HG03108 (cell line): ENCODE results near the gene CC2D2A.
"Not testable (repeated sequence)": the region's sequence is repeated elsewhere in the genome, so short reads cannot be mapped to it uniquely, and the experiment has no call there.

ENCODE experiments used
- ATAC-seq: cut with Tn5 transposase; IDR thresholded peaks from one replicate; pipeline ENCODE4 v1.9.1; 2021; ENCODE audit warnings: moderate library complexity; ENCODE audit not compliant: unreplicated experiment

The CC2D2A gene

GRCh38 chr4:15556511-15557092, 86.9 kb downstream of the CC2D2A start:
- ATAC-seq = no peak

DNA sequence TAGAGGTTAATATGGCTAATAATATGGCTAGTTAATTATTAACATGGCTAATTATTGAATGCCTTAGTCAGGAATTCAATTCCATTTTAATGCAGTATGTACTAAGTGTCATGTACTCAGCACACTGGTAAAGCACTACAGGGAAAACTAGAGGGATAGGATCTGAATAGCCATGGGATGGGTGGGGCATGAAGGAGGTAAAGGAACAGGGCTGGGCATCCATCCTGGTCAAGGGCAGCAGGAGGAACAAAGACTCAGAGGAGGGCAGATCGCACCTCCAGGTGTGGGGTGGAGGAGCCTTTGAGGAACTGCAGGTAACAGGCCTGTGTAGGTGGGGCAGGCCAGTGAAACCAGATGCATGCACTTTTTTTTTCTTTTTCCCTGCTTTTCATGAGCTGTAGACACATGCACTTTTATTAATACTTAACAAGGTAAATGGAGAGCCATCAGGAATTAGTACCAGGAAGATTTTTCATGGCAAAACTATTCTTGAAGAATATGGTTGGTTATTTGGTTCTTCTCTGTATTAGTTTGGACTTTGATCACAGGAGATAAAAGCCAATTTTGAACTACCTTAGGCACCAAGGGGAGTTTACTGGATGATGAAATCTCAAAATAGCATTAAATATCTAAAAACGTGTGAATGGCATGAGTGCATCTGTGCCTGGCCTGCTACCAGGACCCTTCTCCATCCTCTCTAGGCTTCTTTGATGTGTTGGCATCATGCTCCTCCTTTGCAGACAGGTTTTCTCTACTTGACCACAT, 88.3 kb downstream of the CC2D2A start:
- ATAC-seq = no peak

- no peak for ATAC-seq
These were observed 88.9 kb downstream of the CC2D2A start for GRCh38 chr4:15558561-15558960.

GRCh38 chr4:15562114-15562513, 92.4 kb downstream of the CC2D2A start:
- no peak for ATAC-seq

DNA sequence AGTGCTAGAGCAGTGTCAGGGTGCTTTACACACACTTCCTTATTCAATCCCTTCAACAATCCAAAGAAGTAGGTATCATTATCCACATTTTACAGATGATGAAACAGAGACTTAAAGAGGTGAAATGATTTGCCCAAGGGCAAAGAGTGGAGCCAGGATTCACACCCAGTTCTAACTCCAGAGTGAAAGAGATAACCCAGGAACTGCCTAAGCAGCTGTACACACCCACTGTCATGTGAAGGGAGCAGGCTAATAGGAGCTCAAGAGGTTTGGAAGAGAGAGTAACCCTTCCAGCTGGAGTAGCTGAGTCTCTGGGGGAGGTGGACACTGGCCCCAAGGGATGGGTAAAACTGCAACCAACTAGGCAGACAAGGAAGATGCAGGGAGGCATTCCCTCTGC, 92.9 kb downstream of the CC2D2A start:
- no peak for ATAC-seq

DNA sequence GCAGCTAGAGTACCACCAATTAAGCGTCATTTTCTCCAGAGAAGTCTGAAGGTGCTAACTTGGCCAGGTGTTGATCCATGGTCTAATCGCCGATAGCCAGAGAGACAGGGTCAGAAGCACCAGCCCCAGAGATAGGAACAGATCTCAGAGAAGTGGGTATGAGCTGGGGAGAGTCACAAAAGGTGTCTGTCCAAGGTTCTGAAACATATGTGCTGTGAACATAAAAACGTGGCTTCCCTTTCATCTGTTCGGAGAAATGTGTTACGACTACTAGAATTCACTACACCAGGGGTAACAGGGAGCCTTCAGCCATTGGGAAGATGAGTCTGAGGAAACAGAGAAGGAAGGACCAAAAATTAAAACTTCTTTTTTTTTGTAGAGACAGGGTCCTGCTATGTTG, 94.2 kb downstream of the CC2D2A start:
- ATAC-seq = no peak

DNA sequence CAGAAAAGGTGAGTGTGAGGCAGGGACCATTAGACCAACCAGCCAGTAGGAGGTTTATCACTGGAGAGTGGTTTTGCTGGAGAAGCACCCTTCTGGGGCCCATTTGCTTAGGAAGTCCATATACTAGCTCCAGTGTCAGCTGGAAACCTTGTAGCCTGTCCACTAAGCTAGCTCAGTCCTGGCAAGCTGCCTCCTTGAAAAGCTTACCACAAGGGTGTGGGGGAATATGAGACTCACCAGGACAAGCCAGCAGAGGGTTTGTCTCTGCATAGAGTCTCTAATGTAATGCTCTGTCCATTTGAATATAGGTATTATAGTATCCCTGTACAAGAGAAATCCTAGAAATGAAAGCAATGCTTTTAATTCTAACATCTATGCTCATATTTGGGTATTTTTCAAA, 99.1 kb downstream of the CC2D2A start:
- ATAC-seq = no peak

- ATAC-seq = no peak
These were observed 100.1 kb downstream of the CC2D2A start for GRCh38 chr4:15569746-15570145.

GRCh38 chr4:15575966-15576365, 106.3 kb downstream of the CC2D2A start:
- no peak for ATAC-seq

- no peak for ATAC-seq
These were observed 107.8 kb downstream of the CC2D2A start for GRCh38 chr4:15577508-15577907.

GRCh38 chr4:15584785-15585184, 115.1 kb downstream of the CC2D2A start:
- no peak for ATAC-seq

GRCh38 chr4:15585331-15585730, 115.6 kb downstream of the CC2D2A start:
- ATAC-seq = no peak

DNA sequence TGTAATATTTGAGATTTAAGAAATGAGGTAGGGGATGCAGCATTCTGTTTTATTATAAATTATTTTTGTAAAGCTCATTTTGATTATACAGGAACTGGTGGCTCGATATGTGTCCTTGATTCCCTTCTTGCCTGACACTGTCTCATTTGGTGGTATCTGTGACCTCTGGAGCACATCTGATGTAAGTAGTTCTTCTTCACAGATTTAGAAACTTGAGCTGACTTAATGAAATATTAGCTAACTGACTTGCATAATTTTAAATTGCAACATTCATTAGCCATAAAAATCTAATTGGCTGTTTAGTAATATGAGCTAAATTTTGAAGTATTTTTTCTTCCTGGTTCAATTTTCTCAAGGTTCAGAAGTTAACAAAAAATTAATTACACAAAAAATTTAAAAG, 116.4 kb downstream of the CC2D2A start:
- no peak for ATAC-seq

DNA sequence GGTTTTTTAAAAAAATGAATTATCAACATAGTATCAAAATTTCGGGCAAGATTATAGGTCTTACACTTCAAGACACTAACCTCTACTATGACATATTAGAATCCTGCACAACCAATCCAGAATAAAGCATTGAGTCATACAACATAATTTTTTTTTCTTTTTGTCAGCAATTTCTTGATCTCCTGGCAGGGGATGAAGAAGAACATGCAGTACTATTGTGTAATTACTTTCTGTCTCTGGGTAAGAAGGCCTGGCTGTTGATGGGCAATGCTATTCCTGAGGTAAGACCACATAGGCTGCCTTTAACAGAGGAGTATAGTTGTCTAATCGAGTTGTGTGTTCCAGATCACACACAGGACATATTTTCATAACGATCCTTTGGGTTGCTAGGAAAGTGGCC, 118.0 kb downstream of the CC2D2A start:
- ATAC-seq = no peak

GRCh38 chr4:15592799-15593198, 123.1 kb downstream of the CC2D2A start:
- ATAC-seq = no peak

DNA sequence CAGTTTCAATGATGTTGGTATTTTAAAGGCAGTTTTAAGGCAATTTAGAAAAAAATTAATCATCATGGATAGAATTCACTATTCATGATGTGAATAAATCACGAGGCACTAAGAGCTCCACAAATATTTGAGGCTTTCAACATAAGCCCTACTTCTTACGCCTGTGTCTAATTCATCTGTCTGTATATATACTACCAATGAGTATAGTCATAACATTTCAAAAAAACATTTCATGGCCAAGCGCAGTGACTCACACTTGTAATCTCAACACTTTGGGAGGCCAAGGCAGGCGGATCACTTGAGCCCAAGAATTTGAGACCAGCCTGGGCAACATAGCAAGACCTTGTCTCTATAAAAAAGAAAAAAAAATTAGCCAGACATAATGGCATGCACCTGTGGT, 129.0 kb downstream of the CC2D2A start:
- ATAC-seq = no peak

DNA sequence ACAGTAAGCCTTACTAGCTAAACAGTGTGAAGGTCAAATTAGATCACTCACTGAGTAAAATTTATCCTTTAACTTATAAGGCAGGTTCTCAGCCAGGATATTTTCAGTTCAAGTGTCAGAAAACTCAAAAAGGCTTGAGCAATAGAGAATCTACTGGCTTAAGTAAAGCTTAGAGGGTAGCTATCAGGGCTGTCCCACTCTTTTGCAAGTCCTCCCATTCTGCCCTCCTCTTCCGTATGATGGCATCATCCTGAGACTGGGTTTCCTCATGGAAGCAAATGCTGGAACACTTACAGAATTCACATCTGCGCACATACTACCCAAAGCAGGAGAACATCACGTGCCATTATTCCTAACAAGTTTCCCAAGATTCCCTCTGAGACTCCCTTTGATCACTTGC, 130.5 kb downstream of the CC2D2A start:
- ATAC-seq = no peak

DNA sequence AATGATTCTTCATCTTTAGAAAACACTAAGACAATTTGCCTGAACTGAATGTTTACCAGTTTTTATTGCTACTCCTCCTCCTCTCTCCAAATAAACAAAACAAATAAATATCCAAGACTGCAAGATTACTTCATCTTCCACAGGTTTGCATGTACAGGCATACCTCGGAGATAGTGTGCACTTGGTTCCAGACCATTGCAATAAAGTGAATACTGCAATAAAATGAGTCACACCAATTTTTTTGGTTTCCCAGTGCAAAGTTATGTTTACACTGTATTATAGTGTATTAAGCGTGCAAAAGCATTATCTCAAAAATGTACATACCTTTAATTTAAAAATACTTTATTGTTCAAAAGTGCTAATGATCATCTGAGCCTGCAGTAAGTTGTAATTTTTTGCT, 132.2 kb downstream of the CC2D2A start:
- no peak for ATAC-seq

DNA sequence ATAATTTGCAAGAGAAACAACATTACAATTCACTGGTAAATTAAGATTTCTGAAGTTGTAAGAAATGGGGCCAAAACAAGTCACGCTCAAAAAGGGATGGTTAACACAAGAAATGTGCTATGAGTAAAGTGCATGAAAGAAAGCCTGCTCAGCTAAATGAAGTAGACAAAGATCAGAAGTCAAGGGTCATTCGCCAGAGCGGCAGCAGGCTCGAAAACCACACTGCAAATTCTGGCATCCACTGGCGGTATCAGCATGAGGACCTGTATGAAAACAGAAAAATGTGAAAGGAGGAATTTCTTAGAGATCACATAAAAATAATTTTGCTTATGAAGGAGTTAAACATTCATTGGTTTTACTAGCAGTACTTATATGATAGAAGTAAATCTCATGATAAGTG, 135.9 kb downstream of the CC2D2A start:
- ATAC-seq = no peak

DNA sequence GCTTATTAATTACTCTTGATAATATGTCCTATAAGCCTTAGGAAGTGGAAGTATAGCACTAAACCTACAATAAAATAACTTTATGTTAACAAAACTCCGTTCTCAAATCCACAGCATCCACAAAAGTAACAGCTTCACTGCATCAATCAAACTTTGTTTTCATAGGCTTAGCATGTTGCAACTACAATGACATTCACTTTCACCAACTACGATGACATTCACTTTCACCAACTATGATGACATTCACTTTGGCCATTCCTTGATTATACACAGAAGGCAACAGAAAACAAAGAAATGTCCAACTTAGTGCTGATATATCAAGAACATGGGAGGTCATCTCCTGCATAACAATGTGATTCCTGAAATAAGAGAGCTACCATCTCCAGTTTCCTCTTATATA, 141.2 kb downstream of the CC2D2A start:
- ATAC-seq = no peak

DNA sequence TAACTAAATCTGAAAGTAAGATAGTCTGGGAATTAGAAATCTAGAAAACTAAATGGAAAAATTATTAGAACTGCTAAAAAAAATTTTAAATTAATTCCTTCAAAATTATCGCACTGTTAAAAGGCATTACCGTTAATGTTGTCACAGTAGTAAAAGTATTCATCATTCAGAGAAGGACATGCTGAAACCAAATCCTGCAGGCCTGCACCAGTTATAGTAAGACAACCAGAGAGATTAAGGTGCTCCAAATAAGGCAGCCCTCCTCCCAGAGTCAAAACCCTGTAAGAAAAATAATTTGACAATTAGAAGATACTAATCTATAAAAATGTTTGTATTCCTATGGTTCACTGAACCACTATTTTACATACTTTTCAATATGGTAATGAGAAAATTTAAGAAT, 142.5 kb downstream of the CC2D2A start:
- no peak for ATAC-seq

DNA sequence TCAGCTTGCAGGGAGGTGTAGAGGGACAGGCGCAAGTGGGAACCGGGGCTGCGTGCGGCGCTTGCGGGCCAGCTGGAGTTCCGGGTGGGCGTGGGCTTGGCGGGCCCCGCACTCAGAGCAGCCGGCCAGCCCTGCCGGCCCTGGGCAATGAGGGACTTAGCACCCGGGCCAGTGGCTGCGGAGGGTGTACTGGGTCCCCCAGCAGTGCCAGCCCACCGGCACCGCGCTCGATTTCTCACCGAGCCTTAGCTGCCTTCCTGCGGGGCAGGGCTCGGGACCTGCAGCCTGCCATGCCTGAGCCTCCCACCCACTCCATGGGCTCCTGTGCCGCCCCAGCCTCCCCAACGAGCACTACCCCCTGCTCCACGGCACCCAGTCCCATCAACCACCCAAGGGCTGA, 145.2 kb downstream of the CC2D2A start:
- not testable (repeated sequence) for ATAC-seq

GRCh38 chr4:15617407-15617806, 147.7 kb downstream of the CC2D2A start:
- not testable (repeated sequence) for ATAC-seq
